Subcutaneous abdominal adipose tissue (tissue), 5 donors: ENCODE measurements around the gene CYSTM1.

Experiments
- H3K27ac ChIP-seq: one replicate; pipeline ENCODE4 v1.7.0; 2013; ENCODE audit warnings: low read depth, mild to moderate bottlenecking, inconsistent platforms, low read length, moderate library complexity
- H3K27me3 ChIP-seq, 5 donors: one replicate each; pipeline ENCODE4 v1.7.0; 2013; ENCODE audit warnings: low read length in 5 of 5, inconsistent platforms in 1 of 5; ENCODE audit not compliant: control insufficient read depth in 5 of 5, insufficient read depth in 4 of 5
- H3K36me3 ChIP-seq, 5 donors: one replicate each; pipeline ENCODE4 v1.7.0; 2013; ENCODE audit warnings: low read length in 5 of 5; ENCODE audit not compliant: control insufficient read depth in 5 of 5, insufficient read depth in 5 of 5
- H3K4me1 ChIP-seq, 5 donors: one replicate each; pipeline ENCODE4 v1.7.0; 2013; ENCODE audit warnings: low read length in 5 of 5, mild to moderate bottlenecking in 3 of 5, moderate library complexity in 1 of 5; ENCODE audit not compliant: control insufficient read depth in 5 of 5, insufficient read depth in 5 of 5
- H3K4me3 ChIP-seq, 5 donors: one replicate each; pipeline ENCODE4 v1.7.0; 2013; ENCODE audit warnings: low read length in 5 of 5, low read depth in 1 of 5
- H3K9ac ChIP-seq, 5 donors: one replicate each; pipeline ENCODE4 v1.7.0; 2013; ENCODE audit warnings: low read length in 5 of 5, mild to moderate bottlenecking in 4 of 5, moderate library complexity in 3 of 5
- H3K9me3 ChIP-seq, 5 donors: one replicate each; pipeline ENCODE4 v1.7.0; 2013; ENCODE audit warnings: low read length in 5 of 5; ENCODE audit not compliant: control insufficient read depth in 5 of 5
- donor health status: healthy.
- donor health status: healthy.
- donor health status: healthy.
- donor health status: healthy.
- donor health status: healthy.

Gene CYSTM1

GRCh38 chr5:140227046-140227445 is 52.1 kb downstream of the CYSTM1 start:
- H3K4me1 ChIP-seq = peaks cover 0 to 12% (median 7%) of the 10 kb centered on the region in 5 donors
- peaks cover 0 to 6% (median 0%) of the 10 kb centered on the region in 5 donors for H3K36me3 ChIP-seq
- no peak overlapping the region for H3K9ac ChIP-seq
- no peak overlapping the region for H3K4me3 ChIP-seq
- H3K27ac ChIP-seq = no peak overlapping the region
- H3K9me3 ChIP-seq = no peaks in the 10 kb centered on the region
- no peaks in the 10 kb centered on the region for H3K27me3 ChIP-seq

- Histone ChIP-seq H3K4me1 (peaks cover 0 to 7% (median 2%) of the 10 kb centered on the region in 5 donors), H3K27me3 (no peaks in the 10 kb centered on the region), H3K4me3 (no peak overlapping the region), H3K9me3 (no peaks in the 10 kb centered on the region), H3K9ac (no peak overlapping the region), H3K27ac (no peak overlapping the region), H3K36me3 (peaks cover 0 to 3% (median 0%) of the 10 kb centered on the region in 5 donors)
Observed at GRCh38 chr5:140228364-140228837, 53.4 kb downstream of the CYSTM1 start.

GRCh38 chr5:140230373-140230772 is 55.4 kb downstream of the CYSTM1 start:
- Histone ChIP-seq H3K4me1 (peaks cover 0 to 4% (median 0%) of the 10 kb centered on the region in 5 donors), H3K9me3 (no peaks in the 10 kb centered on the region), H3K9ac (no peak overlapping the region), H3K36me3 (peaks cover 0 to 3% (median 0%) of the 10 kb centered on the region in 5 donors), H3K27ac (no peak overlapping the region), H3K27me3 (no peaks in the 10 kb centered on the region), H3K4me3 (no peak overlapping the region)

GRCh38 chr5:140232731-140233130 is 57.7 kb downstream of the CYSTM1 start:
- Histone ChIP-seq H3K9ac (no peak overlapping the region), H3K36me3 (peaks cover 0 to 6% (median 0%) of the 10 kb centered on the region in 5 donors), H3K4me1 (peaks cover 0 to 14% (median 2%) of the 10 kb centered on the region in 5 donors), H3K27ac (no peak overlapping the region), H3K27me3 (no peaks in the 10 kb centered on the region), H3K9me3 (no peaks in the 10 kb centered on the region), H3K4me3 (no peak overlapping the region)

GRCh38 chr5:140234377-140234989 is 59.5 kb downstream of the CYSTM1 start:
- Histone ChIP-seq H3K9ac (no peak overlapping the region), H3K4me3 (no peak overlapping the region), H3K27me3 (no peaks in the 10 kb centered on the region), H3K9me3 (no peaks in the 10 kb centered on the region), H3K36me3 (peaks cover 0 to 6% (median 0%) of the 10 kb centered on the region in 5 donors), H3K4me1 (peaks cover 0 to 10% (median 2%) of the 10 kb centered on the region in 5 donors), H3K27ac (no peak overlapping the region)

GRCh38 chr5:140235791-140236551 is 61.0 kb downstream of the CYSTM1 start:
- Histone ChIP-seq H3K27ac (no peak overlapping the region), H3K9me3 (no peaks in the 10 kb centered on the region), H3K4me3 (no peak overlapping the region), H3K27me3 (no peaks in the 10 kb centered on the region), H3K36me3 (peaks cover 0 to 6% (median 0%) of the 10 kb centered on the region in 5 donors), H3K4me1 (peaks cover 0 to 22% (median 11%) of the 10 kb centered on the region in 5 donors), H3K9ac (no peak overlapping the region)

- Histone ChIP-seq H3K36me3 (peaks cover 0 to 6% (median 0%) of the 10 kb centered on the region in 5 donors), H3K9ac (no peak overlapping the region), H3K27me3 (no peaks in the 10 kb centered on the region), H3K4me1 (peaks cover 5 to 32% (median 22%) of the 10 kb centered on the region in 5 donors), H3K9me3 (no peaks in the 10 kb centered on the region), H3K27ac (no peak overlapping the region), H3K4me3 (no peak overlapping the region)
Observed at GRCh38 chr5:140236891-140237598, 62.1 kb downstream of the CYSTM1 start.

GRCh38 chr5:140238756-140239155 is 63.8 kb downstream of the CYSTM1 start:
- H3K4me3 ChIP-seq = no peak overlapping the region
- H3K4me1 ChIP-seq = peaks cover 5 to 44% (median 35%) of the 10 kb centered on the region in 5 donors
- H3K9me3 ChIP-seq = no peaks in the 10 kb centered on the region
- peaks cover 0 to 6% (median 6%) of the 10 kb centered on the region in 5 donors for H3K36me3 ChIP-seq
- no peak overlapping the region for H3K9ac ChIP-seq
- no peaks in the 10 kb centered on the region for H3K27me3 ChIP-seq
- H3K27ac ChIP-seq = no peak overlapping the region

- Histone ChIP-seq H3K27ac (no peak overlapping the region), H3K4me3 (no peak overlapping the region), H3K9me3 (no peaks in the 10 kb centered on the region), H3K36me3 (peaks cover 0 to 9% (median 8%) of the 10 kb centered on the region in 5 donors), H3K9ac (no peak overlapping the region), H3K4me1 (peaks cover 5 to 46% (median 35%) of the 10 kb centered on the region in 5 donors), H3K27me3 (no peaks in the 10 kb centered on the region)
Observed at GRCh38 chr5:140239461-140239860, 64.5 kb downstream of the CYSTM1 start.
